Spleen (tissue), 11 donors: Measurements from ENCODE around the gene SCAMP5. TPM values are rescaled to one million over a fixed set of nuclear protein-coding genes. Genes with fewer than 3 reads are reported as not detected.

Experiments
- DNase-seq: peaks from one replicate; pipeline ENCODE4 v3.0.0-alpha.2; 2020
- H3K27ac ChIP-seq, 8 donors: fragments of 200-600 bp; sonication (generic) in 7 of 8; 1 replicate in 4 of 8; 2 replicates in 4 of 8; pipeline versions ENCODE4 v1.5.0 to v1.8.0; 2016 to 2021; ENCODE audit warnings: inconsistent platforms in 4 of 8, mild to moderate bottlenecking in 4 of 8, moderate library complexity in 1 of 8
- H3K27me3 ChIP-seq, 7 donors: fragments of 200-600 bp; sonication (generic) in 6 of 7; replicated peaks in 1 of 7; 1 replicate in 4 of 7; 2 replicates in 3 of 7; pipeline versions ENCODE4 v1.5.0 to v1.8.0; 2016 to 2021; ENCODE audit warnings: inconsistent platforms in 3 of 7, mild to moderate bottlenecking in 1 of 7
- H3K36me3 ChIP-seq, 6 donors: fragments of 200-600 bp; sonication (generic) in 5 of 6; 1 replicate in 4 of 6; 2 replicates in 2 of 6; pipeline versions ENCODE4 v1.5.0 to v1.8.0; 2016 to 2021; ENCODE audit warnings: inconsistent platforms in 2 of 6
- H3K4me1 ChIP-seq, 6 donors: fragments of 200-600 bp; sonication (generic) in 5 of 6; 1 replicate in 3 of 6; 2 replicates in 3 of 6; pipeline versions ENCODE4 v1.5.0 to v1.8.0; 2016 to 2021; ENCODE audit warnings: inconsistent platforms in 3 of 6
- H3K4me3 ChIP-seq, 8 donors: fragments of 200-600 bp; sonication (generic) in 7 of 8; 1 replicate in 4 of 8; 2 replicates in 4 of 8; pipeline versions ENCODE4 v1.5.0 to v1.8.0; 2016 to 2021; ENCODE audit warnings: inconsistent platforms in 4 of 8, mild to moderate bottlenecking in 4 of 8, moderate library complexity in 2 of 8
- H3K9me3 ChIP-seq, 8 donors: fragments of 200-600 bp; sonication (generic) in 7 of 8; 1 replicate in 4 of 8; 2 replicates in 4 of 8; pipeline versions ENCODE4 v1.5.0 to v1.8.0; 2016 to 2021; ENCODE audit warnings: inconsistent platforms in 4 of 8
- CTCF ChIP-seq, 11 experiments: fragments of 200-600 bp in 7 of 11; fragments of 450-650 bp in 4 of 11; sonication (generic) in 4 of 11; IDR thresholded peaks in 8 of 11; conservative IDR thresholded peaks in 3 of 11; 1 replicate in 7 of 11; 2 replicates in 4 of 11; pipeline versions ENCODE4 v1.4.0 to v1.8.0; 2016 to 2021; ENCODE audit warnings: antibody characterized with exemption in 11 of 11, inconsistent platforms in 4 of 11, mild to moderate bottlenecking in 1 of 11
- POLR2A ChIP-seq, 3 donors: fragments of 450-650 bp; IDR thresholded peaks; one replicate each; pipeline ENCODE4 v1.5.1; 2017; ENCODE audit warnings: antibody characterized with exemption in 3 of 3, mild to moderate bottlenecking in 1 of 3
- POLR2AphosphoS5 ChIP-seq, 3 donors: sonication (generic); formaldehyde crosslinking; IDR thresholded peaks; one replicate each; pipeline ENCODE4 v1.5.1; 2017; ENCODE audit warnings: antibody characterized with exemption in 3 of 3
- WGBS, 5 donors: extraction: QIAGEN DNeasy Blood & Tissue Kit in 3 of 5; methylation state at CpG; one replicate each; pipeline versions ENCODE4 v1.1.5 to v1.1.7; 2013 to 2018; 5-methylcytosine and 5-hydroxymethylcytosine counted together
- intact Hi-C: fragments of 100-400 bp; cut with DNase I; formaldehyde crosslinking; loops from one replicate; pipeline ENCODE4 v1.15.0; 2023; ENCODE audit warnings: low total_unique reads
- polyA plus RNA-seq, 3 donors: library from polyadenylated mRNA; stranded (reverse); fragments of 200-250 nt; gene quantifications; one replicate each; pipeline ENCODE4 v1.2.1, GENCODE V29; 2013
- total RNA-seq, 7 donors: library from RNA; depleted of rRNA in 3 of 7; stranded (reverse); fragments of >200 nt in 3 of 7; fragmentation: NEBNext Ultra II Directional in 4 of 7; extraction: Animal tissue kit (Norgen Biotek cat#: 25700) in 4 of 7; gene quantifications; one replicate each; pipeline versions ENCODE4 v1.1.0 to v1.2.1, GENCODE V29; 2016 to 2021
- donor health status: healthy with polysubstance abuse.
- donor health status: DM: no; HTN: no; CAD: no; lungs with moderate emphysema.
- donor health status: DM: no; HTN: no; CAD: no.
- donor health status: Bipolar disorder and iron deficiency.
- donor health status: healthy.
- donor health status: DM: no; HTN: no; CAD: no.
- donor health status: DM: yes; HTN: yes; CAD: no.

Gene SCAMP5
- total and polyA plus RNA-seq, 10 donors: 1.8 to 20.0 (median 8.0) TPM

- peak overlapping the region in 3 of 8 donors; percentile 28 to 93 (median 40) for H3K27ac ChIP-seq
- H3K27me3 ChIP-seq: peaks cover 0 to 10% (median 0%) of the 10 kb centered on the region in 7 donors
- peaks cover 18 to 69% (median 47%) of the 10 kb centered on the region in 6 donors for H3K4me1 ChIP-seq
- no peak for TF ChIP-seq POLR2A (IDR thresholded peaks at IDR 0.05)
- TF ChIP-seq POLR2AphosphoS5 (IDR thresholded peaks at IDR 0.05): no peak
- no peak for TF ChIP-seq CTCF (IDR thresholded peaks at IDR 0.05 in 8 of 11, conservative IDR thresholded peaks at IDR 0.05 in 3 of 11)
- no peaks in the 10 kb centered on the region for H3K9me3 ChIP-seq
- H3K36me3 ChIP-seq: peaks cover 0 to 15% (median 0%) of the 10 kb centered on the region in 6 donors
- H3K4me3 ChIP-seq: no peak overlapping the region
- intact Hi-C loops: no loop called here
- no peak for DNase-seq
- 33 to 58% (median 43%) methylated on average over 3 of the region's 3 CpGs for WGBS, 5 donors
Measured at GRCh38 chr15:75025107-75025506, 29.7 kb downstream of the SCAMP5 start.

DNA sequence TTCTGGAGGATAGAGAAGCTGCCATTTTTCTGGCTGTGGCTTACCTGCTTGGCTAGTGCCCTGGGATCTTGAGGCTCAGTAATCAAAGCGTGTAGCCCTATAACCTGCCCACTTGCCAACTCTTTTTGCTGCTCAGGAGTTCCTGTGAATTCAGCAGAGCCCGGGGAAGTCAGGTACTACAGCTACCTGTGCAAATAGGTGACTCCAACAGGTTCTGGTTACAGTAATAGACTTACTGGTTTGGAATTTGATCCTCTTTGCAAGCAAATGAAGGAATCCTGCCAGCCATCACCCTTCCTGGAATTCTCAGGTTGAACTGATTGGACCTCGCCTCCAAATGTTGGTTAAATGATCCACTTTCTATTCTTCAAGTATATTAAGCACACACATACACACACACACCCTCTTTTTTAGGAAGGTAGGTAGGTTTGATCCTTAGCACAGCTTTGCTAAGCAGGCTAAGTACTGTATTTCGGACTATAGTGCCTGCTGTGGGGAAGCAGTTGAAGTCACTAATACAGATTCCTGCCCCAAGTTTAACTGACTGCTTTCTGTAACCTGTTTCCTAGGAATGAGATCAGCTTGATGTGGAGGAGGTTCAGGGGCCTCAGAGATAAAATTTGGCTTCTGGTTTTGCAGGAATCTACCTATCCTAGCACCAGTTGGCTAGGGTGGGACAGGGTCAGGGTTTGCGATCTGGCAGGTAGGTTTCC lies 30.3 kb downstream of the SCAMP5 start:
- no peaks in the 10 kb centered on the region for H3K9me3 ChIP-seq
- H3K27ac ChIP-seq: peak overlapping the region in 3 of 8 donors; percentile 28 to 93 (median 40)
- H3K4me1 ChIP-seq: peaks cover 18 to 75% (median 53%) of the 10 kb centered on the region in 6 donors
- no peak for DNase-seq
- peaks cover 0 to 4% (median 0%) of the 10 kb centered on the region in 7 donors for H3K27me3 ChIP-seq
- no peak overlapping the region for H3K4me3 ChIP-seq
- peaks cover 0 to 15% (median 0%) of the 10 kb centered on the region in 6 donors for H3K36me3 ChIP-seq
- intact Hi-C loops: no loop called here
- no peak for TF ChIP-seq CTCF (IDR thresholded peaks at IDR 0.05 in 8 of 11, conservative IDR thresholded peaks at IDR 0.05 in 3 of 11)
- TF ChIP-seq POLR2AphosphoS5 (IDR thresholded peaks at IDR 0.05): no peak
- TF ChIP-seq POLR2A (IDR thresholded peaks at IDR 0.05): no peak
- 94 to 97% (median 95%) methylated on average over 5 of the region's 5 CpGs for WGBS, 5 donors

GRCh38 chr15:75027551-75027950 lies 32.2 kb downstream of the SCAMP5 start:
- DNase-seq: no peak
- H3K4me3 ChIP-seq: no peak overlapping the region
- H3K27me3 ChIP-seq: no peaks in the 10 kb centered on the region
- intact Hi-C loops: no loop called here
- H3K36me3 ChIP-seq: peaks cover 0 to 15% (median 0%) of the 10 kb centered on the region in 6 donors
- peak overlapping the region in 3 of 8 donors; percentile 84 to 87 (median 87) for H3K27ac ChIP-seq
- no peaks in the 10 kb centered on the region for H3K9me3 ChIP-seq
- H3K4me1 ChIP-seq: peaks cover 23 to 94% (median 70%) of the 10 kb centered on the region in 6 donors
- TF ChIP-seq POLR2A (IDR thresholded peaks at IDR 0.05): no peak
- no peak for TF ChIP-seq POLR2AphosphoS5 (IDR thresholded peaks at IDR 0.05)
- TF ChIP-seq CTCF (IDR thresholded peaks at IDR 0.05 in 8 of 11, conservative IDR thresholded peaks at IDR 0.05 in 3 of 11): no peak
- 68 to 88% (median 80%) methylated on average over 7 of the region's 7 CpGs for WGBS, 5 donors

DNA sequence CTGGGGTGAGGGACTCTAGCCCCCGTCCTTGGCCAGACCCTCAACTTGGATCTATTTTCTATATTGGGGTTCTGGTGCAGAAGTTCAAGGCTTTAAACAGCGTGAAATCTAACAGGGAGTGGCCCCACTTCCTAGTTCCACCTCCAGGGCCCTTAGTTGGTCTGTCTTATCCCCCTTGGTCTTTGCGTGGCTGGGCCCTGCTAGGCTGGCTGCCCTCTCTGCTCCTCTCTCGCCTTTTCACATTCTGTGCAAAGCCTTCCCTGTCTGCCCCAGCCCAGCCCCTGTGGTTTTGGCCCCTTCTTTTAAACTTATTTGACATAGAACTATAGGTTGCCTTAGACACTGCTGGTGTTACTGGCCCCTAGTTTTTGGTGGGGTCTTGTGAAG lies 33.6 kb downstream of the SCAMP5 start:
- WGBS, 5 donors: 48 to 63% (median 61%) methylated on average over 4 of the region's 4 CpGs
- Histone ChIP-seq H3K4me1 (peaks cover 23 to 98% (median 71%) of the 10 kb centered on the region in 6 donors), H3K4me3 (no peak overlapping the region), H3K9me3 (no peaks in the 10 kb centered on the region), H3K36me3 (peaks cover 0 to 19% (median 0%) of the 10 kb centered on the region in 6 donors), H3K27me3 (no peaks in the 10 kb centered on the region), H3K27ac (peak overlapping the region; percentile 60 to 87 (median 83))
- intact Hi-C loops: no loop called here
- no peak for DNase-seq
- TF ChIP-seq POLR2A (IDR thresholded peaks at IDR 0.05): no peak
- no peak for TF ChIP-seq POLR2AphosphoS5 (IDR thresholded peaks at IDR 0.05)
- TF ChIP-seq CTCF (IDR thresholded peaks at IDR 0.05 in 8 of 11, conservative IDR thresholded peaks at IDR 0.05 in 3 of 11): no peak
